GM13977 (cell line): ENCODE measurements around the gene TPRA1.

ENCODE experiments used
- DNase-seq: peaks from one replicate; pipeline ENCODE4 v3.0.0; 2012; ENCODE audit warnings: low spot score
- CTCF ChIP-seq: IDR thresholded peaks from 2 replicates; pipeline ENCODE4 v1.5.1; 2012; ENCODE audit warnings: mild to moderate bottlenecking, control low read depth; ENCODE audit not compliant: insufficient read depth; ENCODE audit errors: extremely low read depth, missing control alignments
- in situ Hi-C: fragments of 300-500 bp; cut with MboI; formaldehyde crosslinking; loops from one replicate; pipeline ENCODE4 v1.12.0; 2022; ENCODE audit warnings: low sequenced_read_pairs, low pct_unique_long_range_greater_than_20kb, mixed read lengths, inconsistent platforms; ENCODE audit not compliant: unreplicated experiment

Gene TPRA1

DNA sequence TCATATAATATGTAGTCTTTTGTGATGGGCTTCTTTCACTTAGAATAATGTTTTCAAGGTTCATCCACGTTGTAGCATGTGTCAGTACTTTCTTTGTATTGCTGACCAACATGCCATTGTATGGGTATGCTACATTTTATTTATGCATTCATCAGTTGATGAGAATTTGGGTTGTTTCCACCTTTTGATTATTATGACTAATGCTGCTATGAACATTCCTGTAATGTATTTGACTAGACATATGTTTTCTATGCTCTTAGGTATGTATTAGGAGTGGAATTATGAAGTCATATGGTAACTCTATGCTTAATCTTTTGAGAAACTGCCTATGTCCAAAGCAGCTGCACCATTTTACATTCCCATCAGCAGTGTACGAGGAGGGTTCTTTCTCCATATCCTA lies 35.3 kb upstream of the TPRA1 start:
- DNase-seq, result no peak
- no peak for TF ChIP-seq CTCF
- in situ Hi-C loops, result no loop called here

GRCh38 chr3:127624063-127624462 lies 33.5 kb upstream of the TPRA1 start:
- in situ Hi-C loops, result no loop called here
- TF ChIP-seq CTCF, result no peak
- DNase-seq, result no peak

DNA sequence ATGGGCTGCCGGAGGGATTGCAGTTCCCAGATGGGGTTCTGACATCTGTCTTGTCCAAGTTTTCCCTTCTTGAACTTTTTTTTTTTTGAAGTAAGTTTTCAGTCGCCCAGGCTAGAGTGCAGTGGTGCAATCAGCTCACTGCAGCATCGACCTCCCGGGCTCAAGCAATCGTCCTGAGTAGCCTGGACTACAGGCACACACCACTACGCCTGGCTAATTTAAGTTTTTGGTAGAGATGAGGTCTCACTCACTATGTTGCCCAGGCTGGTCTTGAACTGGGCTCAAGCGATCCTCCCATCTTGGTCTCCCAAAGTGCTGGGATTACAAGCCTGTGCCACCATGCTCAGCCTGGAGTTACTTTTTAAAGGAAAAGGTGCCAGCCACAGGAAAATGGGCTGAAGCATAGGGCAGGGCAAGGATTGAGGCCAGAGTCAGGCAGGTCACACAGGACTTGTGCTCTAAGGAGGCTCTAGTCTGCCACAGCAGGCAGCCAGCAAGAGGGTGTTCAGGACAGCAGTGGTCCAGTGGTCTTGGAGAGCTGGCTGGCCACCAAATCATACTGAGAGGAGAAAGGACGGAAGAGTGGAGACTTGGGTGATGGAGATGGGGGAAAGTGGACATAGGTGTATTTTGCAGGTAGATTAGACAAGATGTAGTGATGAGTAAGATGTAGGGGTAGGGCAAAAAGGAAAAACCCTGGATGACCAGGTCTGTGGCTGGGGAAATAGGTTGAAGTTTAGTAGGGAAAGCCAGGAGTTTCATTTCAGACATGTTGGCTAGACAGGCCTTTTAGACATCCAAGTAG lies 32.4 kb upstream of the TPRA1 start:
- no peak for TF ChIP-seq CTCF
- DNase-seq, result no peak
- in situ Hi-C loops, result no loop called here

DNA sequence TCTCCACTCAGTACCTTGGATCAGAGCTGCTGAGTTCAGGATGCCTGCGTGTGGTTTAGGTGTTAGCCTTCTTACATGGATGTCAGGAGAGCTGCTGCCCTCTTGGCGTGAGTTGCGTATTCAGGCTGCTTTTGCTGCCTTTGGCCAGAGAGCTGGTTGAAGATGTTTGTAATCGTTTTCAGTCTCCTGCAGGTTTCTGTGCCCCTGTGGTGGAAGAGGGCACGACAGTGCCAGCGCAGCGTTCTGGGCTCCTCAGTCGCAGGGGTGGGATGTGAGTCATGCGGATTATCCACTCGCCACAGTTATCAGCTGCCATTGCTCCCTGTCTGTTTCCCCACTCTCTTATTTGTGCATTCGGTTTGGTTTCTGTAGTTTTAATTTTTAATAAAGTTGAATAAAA lies 31.5 kb upstream of the TPRA1 start:
- in situ Hi-C loops, result no loop called here
- DNase-seq, result no peak
- no peak for TF ChIP-seq CTCF

DNA sequence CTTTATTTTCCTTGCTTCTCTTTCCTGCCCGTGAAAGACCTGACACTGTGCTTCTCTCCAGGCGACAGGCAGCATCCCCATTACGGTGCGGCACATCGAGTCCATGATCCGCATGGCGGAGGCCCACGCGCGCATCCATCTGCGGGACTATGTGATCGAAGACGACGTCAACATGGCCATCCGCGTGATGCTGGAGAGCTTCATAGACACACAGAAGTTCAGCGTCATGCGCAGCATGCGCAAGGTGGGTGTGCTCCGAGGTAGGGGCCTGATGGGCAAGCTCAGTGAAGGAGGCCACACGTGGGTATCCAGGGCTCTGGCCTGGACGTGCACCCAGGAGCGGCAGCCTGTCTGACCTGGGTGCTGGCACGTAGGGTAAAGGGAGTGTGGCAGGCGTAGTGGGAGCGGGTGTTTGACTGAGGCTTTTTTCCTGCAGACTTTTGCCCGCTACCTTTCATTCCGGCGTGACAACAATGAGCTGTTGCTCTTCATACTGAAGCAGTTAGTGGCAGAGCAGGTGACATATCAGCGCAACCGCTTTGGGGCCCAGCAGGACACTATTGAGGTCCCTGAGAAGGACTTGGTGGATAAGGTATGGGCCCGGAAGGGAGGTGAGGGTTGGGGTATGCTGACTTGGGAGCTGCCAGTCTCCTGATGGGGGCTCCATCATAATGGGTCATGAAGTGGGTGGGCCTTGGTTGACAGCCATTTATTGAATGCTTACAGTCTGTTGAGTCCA lies 30.3 kb upstream of the TPRA1 start:
- DNase-seq, result no peak
- in situ Hi-C loops, result no loop called here
- TF ChIP-seq CTCF, result no peak

DNA sequence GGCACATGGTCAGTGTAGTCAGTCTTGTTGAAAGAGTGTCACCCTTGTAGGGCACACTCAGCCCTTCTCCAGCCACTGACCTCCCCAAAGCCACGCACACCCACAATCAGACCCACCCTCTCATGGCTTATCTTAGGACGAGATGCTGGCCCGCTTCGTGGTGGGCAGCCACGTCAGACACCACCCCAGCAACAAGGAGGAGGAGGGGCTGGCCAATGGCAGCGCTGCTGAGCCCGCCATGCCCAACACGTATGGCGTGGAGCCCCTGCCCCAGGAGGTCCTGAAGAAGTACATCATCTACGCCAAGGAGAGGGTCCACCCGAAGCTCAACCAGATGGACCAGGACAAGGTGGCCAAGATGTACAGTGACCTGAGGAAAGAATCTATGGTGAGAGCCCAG lies 28.4 kb upstream of the TPRA1 start:
- DNase-seq, result no peak

More for the DNA sequence above, 28.4 kb upstream of the TPRA1 start:
- TF ChIP-seq CTCF, result no peak
- in situ Hi-C loops, result no loop called here
